Tibial nerve (tissue), 4 donors: ENCODE results near the gene KLHL17.

ENCODE experiments used
- EP300 ChIP-seq, 2 donors: sonication (generic); formaldehyde crosslinking; IDR thresholded peaks; one replicate each; pipeline ENCODE4 v1.6.1; 2017; ENCODE audit warnings: antibody characterized with exemption in 2 of 2, mild to moderate bottlenecking in 1 of 2
- POLR2A ChIP-seq, 2 donors: fragments of 450-650 bp; IDR thresholded peaks; one replicate each; pipeline ENCODE4 v1.6.1; 2017; ENCODE audit warnings: antibody characterized with exemption in 2 of 2, mild to moderate bottlenecking in 2 of 2, moderate library complexity in 2 of 2
- TF ChIP-seq, protein P1 (sequence below), 5 experiments: fragments of 200-600 bp in 3 of 5; fragments of 450-650 bp in 2 of 5; sonication (generic) in 3 of 5; IDR thresholded peaks; one replicate each; pipeline ENCODE4 v1.5.1; 2016 to 2019; ENCODE audit warnings: antibody characterized with exemption in 5 of 5, mild to moderate bottlenecking in 3 of 5, moderate library complexity in 2 of 5

DNA sequence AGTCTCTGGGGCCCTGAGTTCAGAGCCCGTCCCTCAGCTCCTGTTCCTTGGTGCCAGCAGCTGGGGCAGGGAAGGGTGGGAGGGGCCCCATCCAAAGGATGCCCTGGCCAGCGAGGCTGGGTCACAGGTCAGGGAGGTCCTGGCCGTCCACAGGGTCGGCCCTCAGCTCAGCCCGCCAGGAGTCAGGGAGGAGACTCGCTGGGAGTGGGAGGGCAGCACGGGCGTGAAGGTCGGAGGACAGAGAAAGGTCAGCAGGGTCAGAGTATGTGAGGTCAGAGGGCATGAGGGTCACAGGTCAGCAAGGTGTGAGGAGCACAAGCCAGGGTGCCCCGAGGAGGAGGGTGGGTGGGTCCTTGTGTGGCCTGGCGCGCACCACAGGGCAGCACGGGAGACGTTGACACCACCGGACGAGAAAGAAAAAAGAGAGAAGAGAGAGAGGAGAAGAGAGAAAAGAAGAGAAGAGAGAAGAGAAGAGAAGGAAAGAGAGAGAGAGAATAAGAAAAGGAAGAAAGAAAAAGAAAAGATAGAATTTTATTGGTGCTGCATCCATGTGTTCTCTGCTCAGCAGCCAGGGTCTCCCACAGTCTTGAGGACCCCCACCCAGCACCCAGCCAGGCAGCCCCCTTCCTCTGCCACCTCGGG, 14.4 kb downstream of the KLHL17 start:
- TF ChIP-seq, protein P1, sequence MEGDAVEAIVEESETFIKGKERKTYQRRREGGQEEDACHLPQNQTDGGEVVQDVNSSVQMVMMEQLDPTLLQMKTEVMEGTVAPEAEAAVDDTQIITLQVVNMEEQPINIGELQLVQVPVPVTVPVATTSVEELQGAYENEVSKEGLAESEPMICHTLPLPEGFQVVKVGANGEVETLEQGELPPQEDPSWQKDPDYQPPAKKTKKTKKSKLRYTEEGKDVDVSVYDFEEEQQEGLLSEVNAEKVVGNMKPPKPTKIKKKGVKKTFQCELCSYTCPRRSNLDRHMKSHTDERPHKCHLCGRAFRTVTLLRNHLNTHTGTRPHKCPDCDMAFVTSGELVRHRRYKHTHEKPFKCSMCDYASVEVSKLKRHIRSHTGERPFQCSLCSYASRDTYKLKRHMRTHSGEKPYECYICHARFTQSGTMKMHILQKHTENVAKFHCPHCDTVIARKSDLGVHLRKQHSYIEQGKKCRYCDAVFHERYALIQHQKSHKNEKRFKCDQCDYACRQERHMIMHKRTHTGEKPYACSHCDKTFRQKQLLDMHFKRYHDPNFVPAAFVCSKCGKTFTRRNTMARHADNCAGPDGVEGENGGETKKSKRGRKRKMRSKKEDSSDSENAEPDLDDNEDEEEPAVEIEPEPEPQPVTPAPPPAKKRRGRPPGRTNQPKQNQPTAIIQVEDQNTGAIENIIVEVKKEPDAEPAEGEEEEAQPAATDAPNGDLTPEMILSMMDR (IDR thresholded peaks at IDR 0.05), result no peak
- no peak for TF ChIP-seq POLR2A (IDR thresholded peaks at IDR 0.05)
- no peak for TF ChIP-seq EP300 (IDR thresholded peaks at IDR 0.05)
